Fibroblast of lung (primary cell): ENCODE data around the gene MICB. TPM values are rescaled to one million over a fixed set of nuclear protein-coding genes. Genes with fewer than 3 reads are reported as not detected.
A peak's percentile ranks its signal among the peaks of the same experiment; 100 is the strongest.

ENCODE experiments used
- DNase-seq, 2 donors: peaks; one replicate each; pipeline versions ENCODE4 v3.0.0 to v3.0.0-alpha.2; 2010; ENCODE audit warnings: low read depth in 2 of 2
- H2AFZ ChIP-seq: 2 replicates; pipeline ENCODE4 v1.5.1; 2012; ENCODE audit warnings: low read length, control low read depth, inconsistent platforms
- H3K27ac ChIP-seq: 2 replicates; pipeline ENCODE4 v1.5.1; 2011; ENCODE audit warnings: low read length, control low read depth; ENCODE audit not compliant: insufficient read depth
- H3K27me3 ChIP-seq: 2 replicates; pipeline ENCODE4 v1.5.1; 2011; ENCODE audit warnings: mild to moderate bottlenecking, low read length; ENCODE audit not compliant: control insufficient read depth, insufficient read depth
- H3K36me3 ChIP-seq: 2 replicates; pipeline ENCODE4 v1.5.1; 2011; ENCODE audit warnings: low read length; ENCODE audit not compliant: control insufficient read depth, insufficient read depth
- H3K4me1 ChIP-seq: 2 replicates; pipeline ENCODE4 v1.5.1; 2011; ENCODE audit warnings: low read length; ENCODE audit not compliant: control insufficient read depth, insufficient read depth; ENCODE audit errors: extremely low read depth
- H3K4me2 ChIP-seq: 2 replicates; pipeline ENCODE4 v1.5.1; 2011; ENCODE audit warnings: low read length, control low read depth; ENCODE audit not compliant: insufficient read depth; ENCODE audit errors: extremely low read depth
- H3K4me3 ChIP-seq, 4 experiments: fragments of 200-600 bp in 1 of 4; sonication (generic) in 1 of 4; replicated peaks in 1 of 4; 2 replicates each; pipeline ENCODE4 v1.5.1; 2011 to 2016; ENCODE audit warnings: low read length in 4 of 4, low read depth in 3 of 4, mild to moderate bottlenecking in 3 of 4, control low read depth in 2 of 4, inconsistent platforms in 1 of 4, mixed read lengths in 1 of 4; ENCODE audit not compliant: insufficient read depth in 1 of 4; ENCODE audit errors: control extremely low read depth in 1 of 4
- H3K79me2 ChIP-seq: 2 replicates; pipeline ENCODE4 v1.5.1; 2012; ENCODE audit warnings: mild to moderate bottlenecking, low read length, inconsistent platforms; ENCODE audit not compliant: control insufficient read depth, insufficient read depth
- H3K9ac ChIP-seq: 2 replicates; pipeline ENCODE4 v1.5.1; 2011; ENCODE audit warnings: mild to moderate bottlenecking, low read length, control low read depth; ENCODE audit not compliant: insufficient read depth
- H3K9me3 ChIP-seq: 2 replicates; pipeline ENCODE4 v1.5.1; 2012; ENCODE audit warnings: low read depth, low read length; ENCODE audit not compliant: control insufficient read depth, insufficient read depth
- H4K20me1 ChIP-seq: 2 replicates; pipeline ENCODE4 v1.5.1; 2011; ENCODE audit warnings: low read length; ENCODE audit not compliant: control insufficient read depth, insufficient read depth; ENCODE audit errors: extremely low read depth
- CTCF ChIP-seq, 2 donors: IDR thresholded peaks in 1 of 2; conservative IDR thresholded peaks in 1 of 2; 1 replicate in 1 of 2; 2 replicates in 1 of 2; pipeline ENCODE4 v1.5.1; 2011 to 2012; ENCODE audit warnings: low read length in 2 of 2, control low read depth in 1 of 2, inconsistent platforms in 1 of 2, low read depth in 1 of 2, mild to moderate bottlenecking in 1 of 2
- EZH2 ChIP-seq: IDR thresholded peaks from 2 replicates; pipeline ENCODE4 v1.5.1; 2012; ENCODE audit warnings: low read length, control low read depth, mild to moderate bottlenecking; ENCODE audit errors: missing control alignments
- polyA plus RNA-seq, 2 donors: library from polyadenylated mRNA; depleted of rRNA in 1 of 2; stranded (reverse) in 1 of 2; unstranded in 1 of 2; fragments of >200 nt; gene quantifications; 2 replicates each; pipeline ENCODE4 v1.2.1, GENCODE V29; 2011 to 2012; ENCODE audit warnings: missing spikeins in 1 of 2
- total RNA-seq: library from RNA; depleted of rRNA; stranded (reverse); fragments of >200 nt; gene quantifications from 2 replicates; pipeline ENCODE4 v1.2.1, GENCODE V29; 2014

The MICB gene
- total and polyA plus RNA-seq, 2 donors (not counting 1 experiment from before 2014, with no cell fraction given): 17.2 to 18.6 TPM

- no peaks in the 10 kb centered on the region for H3K9me3 ChIP-seq
- peaks cover 11% of the 10 kb centered on the region for H3K4me1 ChIP-seq
- peaks cover 6% of the 10 kb centered on the region for H3K36me3 ChIP-seq
- no peak overlapping the region for H3K4me3 ChIP-seq
- no peaks in the 10 kb centered on the region for H3K79me2 ChIP-seq
- no peak overlapping the region for H3K4me2 ChIP-seq
- peak in 1 of 2 donors; percentile 29 for DNase-seq
- no peak overlapping the region for H3K9ac ChIP-seq
- H3K27ac ChIP-seq: peak overlapping the region; percentile 27
- TF ChIP-seq EZH2 (no peak), CTCF (conservative IDR thresholded peaks at IDR 0.05 in 1 of 2, IDR thresholded peaks at IDR 0.05 in 1 of 2; ENCODE audit: low read depth in 1 of 2, low read length in 2 of 2) (no peak)
- no peak overlapping the region for H2AFZ ChIP-seq
- no peaks in the 10 kb centered on the region for H4K20me1 ChIP-seq
- no peaks in the 10 kb centered on the region for H3K27me3 ChIP-seq
Measured at GRCh38 chr6:31558631-31559500, 60.9 kb downstream of the MICB start.

DNA sequence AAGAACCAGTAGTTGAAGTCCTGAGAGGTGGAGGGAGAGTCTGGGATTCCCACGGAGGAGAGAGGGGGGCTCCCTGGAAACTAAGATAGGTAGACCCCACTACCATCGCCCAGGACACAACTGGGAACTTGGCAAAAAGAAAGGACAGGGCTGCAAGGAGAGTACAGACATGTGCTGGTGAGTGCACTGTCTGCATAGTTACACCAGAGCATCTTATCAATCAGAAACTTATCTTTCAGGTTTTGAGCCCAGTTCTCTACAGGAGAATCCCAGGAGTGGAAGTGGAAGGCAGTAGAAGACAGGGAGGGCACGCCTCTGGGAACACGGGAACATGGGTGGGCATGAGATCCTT, 61.6 kb downstream of the MICB start:
- TF ChIP-seq EZH2: no peak
- Histone ChIP-seq H3K79me2 (no peaks in the 10 kb centered on the region), H2AFZ (no peak overlapping the region), H3K4me3 (no peak overlapping the region), H3K4me2 (no peak overlapping the region), H3K4me1 (peaks cover 11% of the 10 kb centered on the region), H3K9ac (no peak overlapping the region), H3K27ac (peak overlapping the region; percentile 27), H3K36me3 (peaks cover 6% of the 10 kb centered on the region), H3K27me3 (no peaks in the 10 kb centered on the region), H3K9me3 (no peaks in the 10 kb centered on the region), H4K20me1 (no peaks in the 10 kb centered on the region)
- DNase-seq: no peak

GRCh38 chr6:31559958-31560696, 62.2 kb downstream of the MICB start:
- H3K27ac ChIP-seq: no peak overlapping the region
- TF ChIP-seq EZH2: no peak
- TF ChIP-seq CTCF (conservative IDR thresholded peaks at IDR 0.05 in 1 of 2, IDR thresholded peaks at IDR 0.05 in 1 of 2; ENCODE audit: low read depth in 1 of 2, low read length in 2 of 2): no peak
- H3K27me3 ChIP-seq: no peaks in the 10 kb centered on the region
- no peak overlapping the region for H3K9ac ChIP-seq
- H3K4me3 ChIP-seq: no peak overlapping the region
- H3K4me1 ChIP-seq: peaks cover 11% of the 10 kb centered on the region
- H3K36me3 ChIP-seq: peaks cover 6% of the 10 kb centered on the region
- H3K4me2 ChIP-seq: peak overlapping the region; percentile 11
- H3K79me2 ChIP-seq: no peaks in the 10 kb centered on the region
- H3K9me3 ChIP-seq: no peaks in the 10 kb centered on the region
- no peak overlapping the region for H2AFZ ChIP-seq
- H4K20me1 ChIP-seq: no peaks in the 10 kb centered on the region
- DNase-seq: peak; percentile 37 to 64
